Right lobe of liver (tissue), 4 donors: ENCODE results near the gene GNPTG.

Source experiments
- POLR2A ChIP-seq: fragments of 450-650 bp; IDR thresholded peaks from one replicate; pipeline ENCODE4 v1.6.1; 2017; ENCODE audit warnings: antibody characterized with exemption, mild to moderate bottlenecking
- TF ChIP-seq, protein P1 (sequence below), 4 donors: fragments of 200-600 bp in 3 of 4; fragments of 450-650 bp in 1 of 4; IDR thresholded peaks; one replicate each; pipeline versions ENCODE4 v1.5.1 to v1.8.0; 2016 to 2022; ENCODE audit warnings: antibody characterized with exemption in 4 of 4, mild to moderate bottlenecking in 2 of 4
- donor health status: DM: no; HTN: no; CAD: no.
- donor health status: DM: no; HTN: no; CAD: no.
- donor health status: DM: no; HTN: yes; CAD: no.

DNA sequence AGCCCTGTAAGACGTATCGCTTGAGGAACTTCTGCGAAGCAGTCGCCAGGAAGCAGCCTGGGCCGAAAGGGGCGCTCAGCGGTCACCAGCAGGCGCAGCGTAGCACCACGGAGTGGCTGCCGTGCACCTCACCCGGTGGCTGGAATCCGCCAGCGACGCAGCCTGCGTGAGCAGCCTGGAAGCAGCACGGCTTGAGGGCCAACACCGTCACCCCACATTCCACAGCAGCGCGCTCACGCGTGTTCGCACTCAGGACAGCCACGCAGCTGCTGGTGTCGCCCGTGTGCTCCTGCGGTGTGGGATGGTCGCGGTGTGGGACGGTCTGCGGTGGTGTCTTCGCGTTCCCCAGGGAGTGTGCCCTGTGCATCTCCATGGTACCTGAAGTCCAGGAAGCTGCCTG lies 32.7 kb upstream of the GNPTG start:
- TF ChIP-seq POLR2A: no peak
- TF ChIP-seq, protein P1, sequence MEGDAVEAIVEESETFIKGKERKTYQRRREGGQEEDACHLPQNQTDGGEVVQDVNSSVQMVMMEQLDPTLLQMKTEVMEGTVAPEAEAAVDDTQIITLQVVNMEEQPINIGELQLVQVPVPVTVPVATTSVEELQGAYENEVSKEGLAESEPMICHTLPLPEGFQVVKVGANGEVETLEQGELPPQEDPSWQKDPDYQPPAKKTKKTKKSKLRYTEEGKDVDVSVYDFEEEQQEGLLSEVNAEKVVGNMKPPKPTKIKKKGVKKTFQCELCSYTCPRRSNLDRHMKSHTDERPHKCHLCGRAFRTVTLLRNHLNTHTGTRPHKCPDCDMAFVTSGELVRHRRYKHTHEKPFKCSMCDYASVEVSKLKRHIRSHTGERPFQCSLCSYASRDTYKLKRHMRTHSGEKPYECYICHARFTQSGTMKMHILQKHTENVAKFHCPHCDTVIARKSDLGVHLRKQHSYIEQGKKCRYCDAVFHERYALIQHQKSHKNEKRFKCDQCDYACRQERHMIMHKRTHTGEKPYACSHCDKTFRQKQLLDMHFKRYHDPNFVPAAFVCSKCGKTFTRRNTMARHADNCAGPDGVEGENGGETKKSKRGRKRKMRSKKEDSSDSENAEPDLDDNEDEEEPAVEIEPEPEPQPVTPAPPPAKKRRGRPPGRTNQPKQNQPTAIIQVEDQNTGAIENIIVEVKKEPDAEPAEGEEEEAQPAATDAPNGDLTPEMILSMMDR (IDR thresholded peaks at IDR 0.05): no peak
